ENCODE measurements around the gene PAPOLG. TPM values are rescaled to one million over a fixed set of nuclear protein-coding genes. Genes with fewer than 3 reads are reported as not detected.

The PAPOLG gene
- polyA plus RNA-seq, 1 donor (not counting 4 experiments of a cell fraction or from before 2014, with no cell fraction given), result 14.1 TPM

DNA sequence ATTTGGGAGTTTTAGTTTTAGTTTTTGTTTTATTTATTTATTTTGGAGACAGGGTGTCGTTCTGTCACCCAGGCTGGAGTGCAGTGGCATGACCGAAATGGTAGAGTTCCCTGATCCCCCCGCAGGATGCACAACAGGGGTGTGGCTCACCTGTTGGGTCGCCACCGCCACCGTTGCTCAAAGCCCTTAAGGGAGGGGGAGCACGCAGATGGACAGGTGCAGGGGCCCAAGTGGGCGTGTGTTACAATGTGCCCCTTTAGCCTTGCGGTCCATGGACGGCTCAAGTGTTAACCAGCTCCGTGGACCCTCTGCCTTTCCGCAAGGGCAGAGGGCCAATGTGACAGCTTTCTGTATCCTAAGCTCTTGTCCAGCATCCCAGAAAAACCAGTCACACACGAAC is 63.9 kb downstream of the PAPOLG start:
- H3K4me1 ChIP-seq (ENCODE audit: control insufficient read depth, extremely low read depth, insufficient read depth, low read length), result no peaks in the 10 kb centered on the region
- no peak overlapping the region for H3K4me2 ChIP-seq (ENCODE audit: control insufficient read depth, extremely low read depth, insufficient read depth, low read depth, low read length)
- H3K9me1 ChIP-seq (ENCODE audit: control insufficient read depth, extremely low read depth, insufficient read depth, low read length), result no peaks in the 10 kb centered on the region
- H3K79me2 ChIP-seq (ENCODE audit: control insufficient read depth, insufficient read depth, low read length), result no peaks in the 10 kb centered on the region
- no peaks in the 10 kb centered on the region for H4K20me1 ChIP-seq (ENCODE audit: control insufficient read depth, extremely low read depth, insufficient read depth, low read length)
- H3K27me3 ChIP-seq (ENCODE audit: control insufficient read depth, extremely low read depth, insufficient read depth, low read length), result no peaks in the 10 kb centered on the region
- DNase-seq (ENCODE audit: low read depth, low spot score), result no peak
- no peak overlapping the region for H3K9ac ChIP-seq (ENCODE audit: control insufficient read depth, extremely low read depth, insufficient read depth, low read length)
- dilution Hi-C loops (cut with MboI; ENCODE audit: extremely low pct_ligation_motif_present, low sequenced_read_pairs), result no loop called here
- H3K27ac ChIP-seq (ENCODE audit: control insufficient read depth, insufficient read depth, low read length), result no peak overlapping the region
- FAIRE-seq, result no peak
- H3K4me3 ChIP-seq (ENCODE audit: control insufficient read depth in 2 of 3, extremely low read depth in 1 of 3, insufficient read depth in 2 of 3, low read depth in 1 of 3, low read length in 3 of 3), result no peak overlapping the region
- TF ChIP-seq, protein P1, sequence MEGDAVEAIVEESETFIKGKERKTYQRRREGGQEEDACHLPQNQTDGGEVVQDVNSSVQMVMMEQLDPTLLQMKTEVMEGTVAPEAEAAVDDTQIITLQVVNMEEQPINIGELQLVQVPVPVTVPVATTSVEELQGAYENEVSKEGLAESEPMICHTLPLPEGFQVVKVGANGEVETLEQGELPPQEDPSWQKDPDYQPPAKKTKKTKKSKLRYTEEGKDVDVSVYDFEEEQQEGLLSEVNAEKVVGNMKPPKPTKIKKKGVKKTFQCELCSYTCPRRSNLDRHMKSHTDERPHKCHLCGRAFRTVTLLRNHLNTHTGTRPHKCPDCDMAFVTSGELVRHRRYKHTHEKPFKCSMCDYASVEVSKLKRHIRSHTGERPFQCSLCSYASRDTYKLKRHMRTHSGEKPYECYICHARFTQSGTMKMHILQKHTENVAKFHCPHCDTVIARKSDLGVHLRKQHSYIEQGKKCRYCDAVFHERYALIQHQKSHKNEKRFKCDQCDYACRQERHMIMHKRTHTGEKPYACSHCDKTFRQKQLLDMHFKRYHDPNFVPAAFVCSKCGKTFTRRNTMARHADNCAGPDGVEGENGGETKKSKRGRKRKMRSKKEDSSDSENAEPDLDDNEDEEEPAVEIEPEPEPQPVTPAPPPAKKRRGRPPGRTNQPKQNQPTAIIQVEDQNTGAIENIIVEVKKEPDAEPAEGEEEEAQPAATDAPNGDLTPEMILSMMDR (optimal IDR thresholded peaks at IDR 0.05 in 1 of 3, IDR thresholded peaks at IDR 0.05 in 1 of 3, conservative IDR thresholded peaks at IDR 0.05 in 1 of 3; ENCODE audit: extremely low read depth in 1 of 3, insufficient read depth in 2 of 3, low read length in 3 of 3), result no peak
- TF ChIP-seq EZH2 (IDR thresholded peaks at IDR 0.05; ENCODE audit: low read length), result no peak
- no peaks in the 10 kb centered on the region for H3K9me3 ChIP-seq (ENCODE audit: control insufficient read depth, low read depth, low read length)
- no peak overlapping the region for H2AFZ ChIP-seq (ENCODE audit: control insufficient read depth, low read length)
- H3K36me3 ChIP-seq (ENCODE audit: control insufficient read depth in 2 of 2, extremely low read depth in 1 of 2, insufficient read depth in 2 of 2, low read length in 2 of 2), result no peaks in the 10 kb centered on the region

DNA sequence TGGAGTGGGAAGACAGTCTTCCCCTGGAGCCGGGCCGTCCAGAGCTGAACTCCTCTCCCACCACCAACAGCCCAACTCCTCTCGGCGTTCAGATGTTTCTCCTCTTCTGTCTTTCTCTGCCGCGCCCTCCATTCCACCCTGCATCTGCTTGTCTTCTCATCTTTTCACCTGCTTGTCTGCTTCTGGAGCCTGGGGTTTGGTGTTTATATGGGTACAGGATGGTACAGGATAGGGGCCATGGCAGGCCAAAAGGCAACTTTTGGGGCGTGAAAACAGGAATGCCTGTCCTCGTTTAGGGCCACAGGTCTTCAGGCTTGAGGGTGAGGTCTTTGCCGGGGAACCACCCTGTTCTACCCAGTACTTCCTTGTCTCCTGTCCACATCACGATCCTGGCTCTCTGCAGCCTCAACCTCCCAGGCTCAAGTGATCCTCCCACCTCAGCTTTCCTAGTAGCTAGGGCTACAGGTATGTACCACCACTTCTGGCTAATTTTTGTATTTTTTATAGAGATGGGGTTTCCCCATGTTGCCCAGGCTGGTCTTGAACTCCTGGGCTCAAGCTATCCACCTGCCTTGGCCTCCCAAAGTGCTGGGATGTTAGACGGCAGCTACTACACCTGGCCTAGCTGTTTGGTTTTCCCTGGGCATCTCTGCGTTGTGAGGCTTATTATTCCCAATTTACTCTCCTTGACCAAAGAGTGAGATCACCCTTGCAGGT is 64.5 kb downstream of the PAPOLG start:
- FAIRE-seq (no peak), DNase-seq (ENCODE audit: low read depth, low spot score) (no peak)
- no peak overlapping the region for H3K4me2 ChIP-seq (ENCODE audit: control insufficient read depth, extremely low read depth, insufficient read depth, low read depth, low read length)

More for the DNA sequence above, 64.5 kb downstream of the PAPOLG start:
- H2AFZ ChIP-seq (ENCODE audit: control insufficient read depth, low read length), result no peak overlapping the region
- no peaks in the 10 kb centered on the region for H3K36me3 ChIP-seq (ENCODE audit: control insufficient read depth in 2 of 2, extremely low read depth in 1 of 2, insufficient read depth in 2 of 2, low read length in 2 of 2)
- H3K4me1 ChIP-seq (ENCODE audit: control insufficient read depth, extremely low read depth, insufficient read depth, low read length), result no peaks in the 10 kb centered on the region
- H3K9me3 ChIP-seq (ENCODE audit: control insufficient read depth, low read depth, low read length), result no peaks in the 10 kb centered on the region
- no peak overlapping the region for H3K9ac ChIP-seq (ENCODE audit: control insufficient read depth, extremely low read depth, insufficient read depth, low read length)
- TF ChIP-seq EZH2 (IDR thresholded peaks at IDR 0.05; ENCODE audit: low read length), result no peak
- TF ChIP-seq, protein P1 (optimal IDR thresholded peaks at IDR 0.05 in 1 of 3, IDR thresholded peaks at IDR 0.05 in 1 of 3, conservative IDR thresholded peaks at IDR 0.05 in 1 of 3; ENCODE audit: extremely low read depth in 1 of 3, insufficient read depth in 2 of 3, low read length in 3 of 3), result no peak
- no peaks in the 10 kb centered on the region for H3K9me1 ChIP-seq (ENCODE audit: control insufficient read depth, extremely low read depth, insufficient read depth, low read length)
- H3K27ac ChIP-seq (ENCODE audit: control insufficient read depth, insufficient read depth, low read length), result no peak overlapping the region
- no peak overlapping the region for H3K4me3 ChIP-seq (ENCODE audit: control insufficient read depth in 2 of 3, extremely low read depth in 1 of 3, insufficient read depth in 2 of 3, low read depth in 1 of 3, low read length in 3 of 3)
- H3K79me2 ChIP-seq (ENCODE audit: control insufficient read depth, insufficient read depth, low read length), result no peaks in the 10 kb centered on the region
- dilution Hi-C loops (cut with MboI; ENCODE audit: extremely low pct_ligation_motif_present, low sequenced_read_pairs), result no loop called here
- H3K27me3 ChIP-seq (ENCODE audit: control insufficient read depth, extremely low read depth, insufficient read depth, low read length), result no peaks in the 10 kb centered on the region
- no peaks in the 10 kb centered on the region for H4K20me1 ChIP-seq (ENCODE audit: control insufficient read depth, extremely low read depth, insufficient read depth, low read length)

All from keratinocyte (primary cell).